ACC112 (cell line): ENCODE measurements around the gene GBA2.

Source experiments
- H2AFZ ChIP-seq: fragments of 200-600 bp; sonication (generic); one replicate; pipeline ENCODE4 v1.6.0; 2017; ENCODE audit warnings: antibody characterized with exemption, low read length; ENCODE audit not compliant: unreplicated experiment
- H3K27ac ChIP-seq: fragments of 200-600 bp; sonication (generic); 2 replicates; pipeline ENCODE4 v1.5.1; 2014; ENCODE audit warnings: low read depth, mild to moderate bottlenecking, antibody characterized with exemption, low read length, moderate library complexity
- H3K27me3 ChIP-seq: fragments of 200-600 bp; sonication (generic); 2 replicates; pipeline ENCODE4 v1.6.1; 2014; ENCODE audit warnings: mild to moderate bottlenecking, antibody characterized with exemption, low read length, moderate library complexity, mixed read lengths; ENCODE audit not compliant: insufficient read depth
- H3K36me3 ChIP-seq: fragments of 200-600 bp; sonication (generic); 2 replicates; pipeline ENCODE4 v1.6.1; 2016; ENCODE audit warnings: mild to moderate bottlenecking, antibody characterized with exemption, low read length, moderate library complexity, mixed read lengths; ENCODE audit not compliant: insufficient read depth
- H3K4me1 ChIP-seq: fragments of 200-600 bp; sonication (generic); one replicate; pipeline ENCODE4 v1.6.1; 2016; ENCODE audit warnings: low read length, mixed read lengths; ENCODE audit not compliant: insufficient read depth, unreplicated experiment, control insufficient read depth
- H3K4me3 ChIP-seq: fragments of 200-600 bp; sonication (generic); 2 replicates; pipeline ENCODE4 v1.5.1; 2014; ENCODE audit warnings: mild to moderate bottlenecking, low read depth, low read length
- H3K79me2 ChIP-seq: fragments of 200-600 bp; sonication (generic); one replicate; pipeline ENCODE4 v1.6.0; 2016; ENCODE audit warnings: low read length; ENCODE audit not compliant: control insufficient read depth, unreplicated experiment, insufficient read depth

GBA2 gene

DNA sequence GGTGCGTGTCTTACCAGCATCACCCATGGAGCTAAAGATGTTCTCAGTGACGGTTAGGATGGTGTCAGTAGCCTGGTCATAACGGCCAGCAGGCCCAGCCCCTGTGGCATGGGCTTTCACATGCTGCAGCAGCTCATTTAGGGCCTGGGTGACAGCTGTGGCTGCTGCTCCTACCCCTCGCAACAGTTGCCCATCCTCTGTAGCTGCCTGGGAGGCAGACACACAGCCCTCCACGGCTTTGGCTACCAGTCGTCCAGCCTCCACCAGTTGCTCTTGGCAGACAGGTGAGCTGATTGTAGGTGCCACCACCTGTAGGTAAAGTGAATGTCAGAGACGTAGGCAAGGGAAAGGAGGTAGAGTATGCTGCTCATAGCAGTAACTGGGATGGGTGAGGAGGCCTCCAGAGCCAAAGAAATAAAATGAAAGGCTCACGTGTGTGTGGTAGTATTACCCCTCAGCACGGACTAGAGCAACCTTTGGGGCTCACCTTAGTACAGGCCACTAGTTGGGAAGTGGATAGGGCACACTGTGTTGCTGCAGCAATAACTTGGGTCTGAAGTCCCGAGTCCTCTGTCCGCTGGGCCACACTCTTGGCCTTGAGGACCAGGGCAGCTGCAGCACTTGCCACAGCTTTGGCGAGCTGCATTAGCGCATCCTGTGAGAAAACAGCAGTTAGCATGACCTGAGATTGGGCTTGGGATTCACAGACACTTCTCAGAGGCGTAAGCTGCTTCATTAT lies 31.7 kb downstream of the GBA2 start:
- Histone ChIP-seq H2AFZ (no peak overlapping the region), H3K27me3 (no peaks in the 10 kb centered on the region), H3K79me2 (peaks cover 14% of the 10 kb centered on the region), H3K4me3 (no peak overlapping the region), H3K4me1 (no peaks in the 10 kb centered on the region), H3K27ac (no peak overlapping the region), H3K36me3 (peaks cover 71% of the 10 kb centered on the region)

DNA sequence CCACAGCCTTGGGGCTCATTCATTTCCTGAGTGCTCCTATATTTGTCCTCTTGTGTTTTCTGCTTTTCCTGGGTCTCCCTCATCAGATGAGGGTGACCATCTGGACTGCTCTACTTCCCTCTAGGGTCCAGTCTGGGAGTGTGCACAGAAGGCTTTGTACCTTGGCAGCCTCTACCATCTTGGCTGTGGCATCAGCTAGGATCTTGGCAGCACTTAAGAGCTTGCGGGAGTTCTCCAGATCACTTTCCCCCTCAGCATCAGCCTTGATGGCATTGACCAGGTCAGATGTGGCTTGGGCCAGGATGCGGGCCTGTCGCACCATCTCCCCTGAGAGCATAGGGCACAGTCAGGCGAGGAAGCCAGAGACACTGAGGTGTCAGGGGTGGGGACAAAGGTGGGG lies 32.8 kb downstream of the GBA2 start:
- H3K79me2 ChIP-seq, result peaks cover 6% of the 10 kb centered on the region
- no peaks in the 10 kb centered on the region for H3K27me3 ChIP-seq
- no peak overlapping the region for H2AFZ ChIP-seq

DNA sequence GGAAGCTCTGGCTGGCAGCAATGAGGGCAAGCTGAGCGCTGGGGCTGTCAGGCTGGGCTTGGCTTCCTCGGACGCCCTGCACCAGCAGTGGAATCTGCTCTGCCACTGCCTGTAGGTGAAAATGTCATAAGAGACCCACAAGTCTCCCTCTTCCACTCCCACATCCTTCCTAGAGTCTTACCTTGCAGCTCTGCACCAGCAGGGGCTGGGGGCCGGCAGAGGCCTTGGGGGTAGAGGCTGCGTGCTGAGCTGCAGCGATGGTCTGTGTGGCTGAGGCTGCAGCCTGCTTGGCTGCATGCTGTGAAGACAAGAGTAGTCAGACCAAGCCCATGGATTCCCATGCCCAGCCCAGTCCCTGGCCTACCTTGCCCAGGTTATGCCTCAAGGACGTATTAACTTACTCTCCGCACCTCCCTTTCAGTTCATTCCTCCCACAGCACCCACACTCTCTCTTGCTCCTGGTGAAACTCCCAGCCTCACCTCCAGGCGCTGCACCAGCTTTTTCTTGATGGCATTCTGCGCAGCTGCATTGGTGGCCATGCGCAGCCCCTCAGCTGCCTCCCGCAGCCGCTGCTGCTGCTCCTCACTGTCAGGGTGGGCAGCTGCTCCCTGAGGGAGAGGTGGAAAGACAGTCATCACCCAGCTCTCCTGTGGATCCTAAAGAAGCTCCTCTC lies 34.3 kb downstream of the GBA2 start:
- H3K27ac ChIP-seq, result no peak overlapping the region
- H2AFZ ChIP-seq, result no peak overlapping the region
- no peaks in the 10 kb centered on the region for H3K4me1 ChIP-seq
- peaks cover 60% of the 10 kb centered on the region; the same call in 1 of the 2 replicates for H3K36me3 ChIP-seq
- H3K27me3 ChIP-seq, result no peaks in the 10 kb centered on the region
- no peak overlapping the region for H3K4me3 ChIP-seq
- H3K79me2 ChIP-seq, result peaks cover 6% of the 10 kb centered on the region

More for the DNA sequence above, 32.8 kb downstream of the GBA2 start:
- Histone ChIP-seq H3K4me3 (no peak overlapping the region), H3K36me3 (peaks cover 64% of the 10 kb centered on the region), H3K27ac (no peak overlapping the region), H3K4me1 (no peaks in the 10 kb centered on the region)

DNA sequence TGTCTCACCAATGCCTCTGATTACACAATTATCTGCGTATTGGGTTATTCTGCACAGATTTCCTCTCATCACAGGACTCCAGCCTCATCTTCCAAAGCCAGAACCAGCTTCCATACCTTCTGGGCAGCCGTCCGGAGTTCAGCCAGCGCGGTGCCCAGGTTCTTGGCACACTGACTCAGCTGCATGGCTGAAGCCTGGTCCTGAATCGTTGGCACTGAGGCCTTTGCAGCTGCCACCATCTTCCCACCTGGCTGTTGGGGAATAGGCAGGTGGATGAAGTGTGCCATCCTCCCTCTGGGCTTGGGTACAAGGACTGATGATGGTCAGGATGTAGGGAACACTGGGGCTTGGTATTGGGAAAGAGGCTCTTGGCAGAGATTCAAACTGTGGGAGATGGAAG lies 34.9 kb downstream of the GBA2 start:
- H3K36me3 ChIP-seq, result peaks cover 58% of the 10 kb centered on the region; the same call in 1 of the 2 replicates
- H3K4me3 ChIP-seq, result no peak overlapping the region
- peaks cover 6% of the 10 kb centered on the region for H3K79me2 ChIP-seq
- H3K4me1 ChIP-seq, result no peaks in the 10 kb centered on the region
- no peaks in the 10 kb centered on the region for H3K27me3 ChIP-seq
- no peak overlapping the region for H3K27ac ChIP-seq
- H2AFZ ChIP-seq, result no peak overlapping the region

DNA sequence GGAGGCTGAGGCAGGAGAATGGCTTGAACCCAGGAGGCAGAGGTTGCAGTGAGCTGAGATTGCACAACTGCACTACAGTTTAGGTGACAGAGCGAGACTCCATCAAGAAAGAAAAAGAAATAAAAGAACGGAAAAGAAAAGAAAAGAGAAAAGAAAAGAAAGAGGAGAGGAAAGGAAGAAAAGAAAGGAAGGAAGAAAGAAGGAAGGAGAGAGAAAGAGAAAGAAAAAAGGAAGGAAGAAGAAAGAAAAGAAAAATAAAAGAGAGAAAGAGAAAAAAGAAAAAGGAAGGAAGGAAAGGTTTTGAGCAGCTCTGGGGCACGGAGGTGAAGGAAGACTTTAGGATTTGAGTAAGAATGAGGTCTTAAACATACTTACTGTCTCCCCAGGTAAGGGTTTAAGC lies 35.5 kb downstream of the GBA2 start:
- peaks cover 59% of the 10 kb centered on the region for H3K36me3 ChIP-seq
- peaks cover 3% of the 10 kb centered on the region for H3K79me2 ChIP-seq

DNA sequence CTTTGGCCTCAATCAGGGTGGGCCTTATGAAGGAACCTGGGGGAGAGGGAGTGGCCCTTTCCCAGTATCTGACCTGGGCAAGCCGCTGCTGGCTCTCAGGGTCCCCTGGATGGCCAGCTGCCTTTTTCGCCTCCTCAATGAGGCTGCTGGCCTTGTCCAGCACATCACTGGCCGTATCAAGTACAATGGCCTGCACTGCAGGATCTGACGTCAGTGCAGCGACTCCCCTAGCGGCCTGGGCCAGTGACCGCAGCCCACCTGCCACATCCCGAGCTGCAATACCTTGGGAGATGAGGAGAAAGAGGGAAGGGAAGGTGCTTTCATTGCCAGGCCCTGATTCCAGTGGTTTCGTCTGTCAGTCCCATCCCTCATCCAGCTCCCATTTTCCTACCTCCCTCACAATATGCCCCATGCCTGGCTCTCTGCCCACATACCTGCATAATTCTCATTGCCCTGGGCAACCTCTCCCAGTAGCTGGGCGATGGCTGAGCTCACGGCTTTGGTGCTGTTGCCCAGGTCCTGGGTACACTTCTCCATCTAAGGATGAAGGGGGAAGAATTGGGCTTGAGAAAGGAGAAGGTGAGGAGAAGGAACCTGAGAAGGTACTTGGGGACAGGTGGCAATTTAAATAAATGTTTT lies 36.1 kb downstream of the GBA2 start:
- H3K27ac ChIP-seq, result no peak overlapping the region
- H3K36me3 ChIP-seq, result peaks cover 56% of the 10 kb centered on the region
- no peaks in the 10 kb centered on the region for H3K27me3 ChIP-seq
- H3K4me3 ChIP-seq, result no peak overlapping the region
- no peaks in the 10 kb centered on the region for H3K4me1 ChIP-seq
- H2AFZ ChIP-seq, result no peak overlapping the region
- H3K79me2 ChIP-seq, result peaks cover 3% of the 10 kb centered on the region

More for the DNA sequence above, 35.5 kb downstream of the GBA2 start:
- Histone ChIP-seq H3K4me3 (no peak overlapping the region), H2AFZ (no peak overlapping the region), H3K27me3 (no peaks in the 10 kb centered on the region), H3K27ac (no peak overlapping the region), H3K4me1 (no peaks in the 10 kb centered on the region)

DNA sequence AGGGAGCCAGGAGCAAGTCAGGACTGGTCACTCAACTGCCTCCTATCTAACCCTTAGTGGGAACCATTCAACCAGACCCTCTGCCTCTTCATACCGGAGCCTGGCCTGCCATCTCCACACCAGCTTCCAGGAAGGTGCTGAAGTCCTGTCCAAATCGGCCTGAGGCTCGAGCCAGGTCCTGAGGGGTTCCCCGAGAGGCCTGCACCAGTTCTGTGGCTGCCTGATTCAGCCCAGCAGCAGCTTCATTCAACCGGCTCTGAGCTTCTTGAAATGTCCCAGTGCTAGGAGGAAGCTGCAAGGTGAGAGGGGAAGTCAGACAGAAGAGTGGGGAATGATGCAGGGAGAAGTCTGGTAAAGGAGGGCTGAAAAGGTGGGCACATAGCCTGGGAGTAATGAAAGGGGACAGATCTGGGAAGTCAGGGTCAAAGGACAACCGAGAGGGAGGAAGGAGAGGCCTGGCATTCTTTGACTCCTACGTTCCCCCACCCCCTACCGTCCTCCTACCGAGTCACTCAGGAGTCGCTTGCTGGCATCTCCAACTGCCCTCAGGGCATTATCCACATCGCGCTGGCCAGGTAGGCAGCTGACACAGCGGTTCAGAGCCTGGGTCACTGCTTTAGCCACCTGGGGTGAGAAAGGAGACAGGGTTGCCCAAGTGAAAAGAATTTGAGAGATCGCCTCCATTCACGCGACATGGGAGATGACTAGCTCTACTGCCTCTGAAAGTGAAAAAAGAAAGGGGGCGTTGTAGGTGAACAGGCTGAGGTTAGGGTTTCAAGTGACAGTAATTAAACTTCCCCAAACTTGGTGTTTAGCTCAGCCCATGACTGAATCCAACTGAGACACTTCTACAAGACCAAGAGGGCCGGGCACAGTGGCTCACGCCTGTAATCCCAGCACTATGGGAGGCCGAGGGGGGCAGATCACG lies 37.3 kb downstream of the GBA2 start:
- H3K79me2 ChIP-seq, result no peaks in the 10 kb centered on the region
- H3K27ac ChIP-seq, result no peak overlapping the region
- peaks cover 45% of the 10 kb centered on the region for H3K36me3 ChIP-seq

DNA sequence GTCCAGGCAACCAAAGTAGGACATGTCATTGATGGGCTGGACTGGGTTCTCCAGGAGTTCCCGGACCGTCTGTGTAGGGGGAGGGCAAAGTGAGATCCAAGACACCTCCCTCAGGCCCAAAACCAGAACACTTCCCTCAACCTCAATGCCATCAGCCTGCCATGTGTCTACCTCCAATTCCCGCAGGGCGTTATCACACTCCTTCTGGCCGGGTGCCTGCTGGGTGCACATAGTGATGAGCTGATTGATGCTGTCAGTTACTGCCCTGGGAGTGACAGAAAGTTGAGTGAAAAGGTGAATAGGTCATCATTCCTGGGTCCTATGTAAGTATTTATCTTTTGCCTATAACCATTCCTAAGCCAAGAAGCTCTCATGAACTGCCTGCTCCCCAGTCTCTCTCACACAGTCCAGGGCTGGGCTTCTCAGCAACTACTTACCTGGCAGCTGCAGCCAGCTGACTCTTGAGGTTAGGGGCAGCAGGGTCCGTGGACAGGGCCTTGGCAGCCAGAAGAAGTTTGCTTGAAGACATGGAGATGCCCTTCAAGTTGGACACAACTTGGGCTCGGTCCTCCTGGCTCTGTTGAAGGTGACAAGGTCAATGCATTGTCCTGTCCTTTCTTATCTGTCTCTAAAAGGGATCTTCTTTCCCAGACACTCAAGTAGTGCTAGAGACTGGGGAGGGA lies 38.1 kb downstream of the GBA2 start:
- Histone ChIP-seq H3K36me3 (peaks cover 45% of the 10 kb centered on the region), H3K79me2 (no peaks in the 10 kb centered on the region), H3K27me3 (no peaks in the 10 kb centered on the region), H3K27ac (no peak overlapping the region), H3K4me1 (no peaks in the 10 kb centered on the region), H3K4me3 (no peak overlapping the region), H2AFZ (no peak overlapping the region)

More for the DNA sequence above, 37.3 kb downstream of the GBA2 start:
- H3K27me3 ChIP-seq, result no peaks in the 10 kb centered on the region
- H3K4me3 ChIP-seq, result no peak overlapping the region
- no peaks in the 10 kb centered on the region for H3K4me1 ChIP-seq
- no peak overlapping the region for H2AFZ ChIP-seq

DNA sequence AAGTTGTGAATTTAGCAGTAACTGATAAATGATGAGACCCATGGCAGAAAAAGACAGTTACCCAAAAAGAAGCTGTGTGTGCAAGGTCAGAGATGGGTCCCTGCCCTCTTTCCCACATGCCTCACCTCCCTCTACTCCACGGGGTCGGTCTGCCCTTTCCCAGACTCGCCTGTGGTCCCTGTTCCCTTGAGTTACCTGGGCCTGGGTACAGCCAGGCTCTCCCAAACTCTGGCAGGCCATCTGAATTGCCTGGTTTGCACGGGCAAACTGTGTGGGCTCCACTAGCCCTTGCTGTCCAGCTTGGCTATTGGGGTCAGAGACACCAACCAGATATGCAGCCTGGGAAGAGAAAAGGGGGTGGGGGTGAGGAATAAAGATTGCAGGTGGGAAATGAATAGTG lies 40.9 kb downstream of the GBA2 start:
- H3K27ac ChIP-seq, result no peak overlapping the region
- no peaks in the 10 kb centered on the region for H3K79me2 ChIP-seq
- no peaks in the 10 kb centered on the region for H3K27me3 ChIP-seq
- H3K4me3 ChIP-seq, result no peak overlapping the region
- H3K4me1 ChIP-seq, result no peaks in the 10 kb centered on the region
- no peak overlapping the region for H2AFZ ChIP-seq
- peaks cover 47% of the 10 kb centered on the region for H3K36me3 ChIP-seq

DNA sequence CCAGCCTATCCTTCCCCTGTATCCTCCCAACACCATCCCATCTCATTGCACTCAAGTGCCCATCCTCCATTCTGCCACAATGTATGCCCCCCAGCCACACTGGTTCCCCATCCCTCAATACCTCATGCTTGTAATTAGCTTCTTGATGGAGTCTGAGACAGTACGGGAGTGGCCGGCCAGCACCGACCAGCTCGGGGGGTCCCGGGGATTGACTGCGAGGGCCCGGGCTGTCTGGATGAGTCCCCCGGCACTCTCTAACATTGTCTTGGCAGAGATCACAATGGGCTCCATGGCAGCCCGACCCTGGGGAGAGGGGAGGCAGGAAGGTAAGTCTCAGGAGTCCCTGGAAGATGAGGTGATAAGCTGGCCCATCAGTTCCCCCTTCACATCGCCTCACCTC lies 42.1 kb downstream of the GBA2 start:
- Histone ChIP-seq H3K4me1 (no peaks in the 10 kb centered on the region), H3K36me3 (peaks cover 46% of the 10 kb centered on the region), H2AFZ (no peak overlapping the region), H3K27me3 (no peaks in the 10 kb centered on the region), H3K4me3 (no peak overlapping the region), H3K79me2 (no peaks in the 10 kb centered on the region), H3K27ac (no peak overlapping the region)
